ENCODE measurements around the gene DPEP2. TPM values are rescaled to one million over a fixed set of nuclear protein-coding genes. Genes with fewer than 3 reads are reported as not detected.

DPEP2 gene
- total RNA-seq, 1 donor = not detected

DNA sequence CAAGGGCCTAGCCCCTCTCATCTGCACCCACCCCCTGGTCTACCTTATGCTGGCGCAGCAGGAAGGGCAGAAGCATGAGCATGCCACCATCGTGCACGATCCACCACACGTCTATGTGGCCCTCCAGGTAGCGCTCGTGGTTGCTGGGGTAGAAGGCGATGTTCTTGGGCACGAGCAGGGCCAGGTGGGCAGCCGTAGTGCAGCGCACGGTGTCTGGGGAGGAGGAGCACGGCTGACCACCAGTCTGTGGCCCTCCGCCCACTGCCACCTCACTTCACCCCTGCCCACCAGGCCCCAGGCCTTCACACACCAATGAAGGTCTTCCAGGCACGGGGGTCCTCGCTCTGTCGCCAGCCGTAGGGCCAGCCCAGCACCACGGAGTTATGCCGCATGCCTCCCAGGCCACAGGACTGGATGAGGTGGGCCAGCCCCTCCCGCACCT is 53.1 kb downstream of the DPEP2 start:
- H3K36me3 ChIP-seq (ENCODE audit: insufficient read depth, low read length) = peaks cover 92% of the 10 kb centered on the region
- no peaks in the 10 kb centered on the region for H3K4me1 ChIP-seq (ENCODE audit: insufficient read depth, low read length)
- no peak overlapping the region for H3K4me3 ChIP-seq (ENCODE audit: insufficient read depth, low read length)
- H3K27me3 ChIP-seq (ENCODE audit: insufficient read depth, low read length) = no peaks in the 10 kb centered on the region
- H3K4me2 ChIP-seq (ENCODE audit: insufficient read depth, low read length) = no peak overlapping the region
- DNase-seq (ENCODE audit: insufficient read length, low spot score, missing footprints) = no peak
- no peaks in the 10 kb centered on the region for H3K9me3 ChIP-seq (ENCODE audit: low read depth, low read length)
- H3K27ac ChIP-seq (ENCODE audit: low read depth, low read length) = no peak overlapping the region
- peaks cover 52% of the 10 kb centered on the region for H4K20me1 ChIP-seq (ENCODE audit: insufficient read depth, low read length)
- TF ChIP-seq, protein P1, sequence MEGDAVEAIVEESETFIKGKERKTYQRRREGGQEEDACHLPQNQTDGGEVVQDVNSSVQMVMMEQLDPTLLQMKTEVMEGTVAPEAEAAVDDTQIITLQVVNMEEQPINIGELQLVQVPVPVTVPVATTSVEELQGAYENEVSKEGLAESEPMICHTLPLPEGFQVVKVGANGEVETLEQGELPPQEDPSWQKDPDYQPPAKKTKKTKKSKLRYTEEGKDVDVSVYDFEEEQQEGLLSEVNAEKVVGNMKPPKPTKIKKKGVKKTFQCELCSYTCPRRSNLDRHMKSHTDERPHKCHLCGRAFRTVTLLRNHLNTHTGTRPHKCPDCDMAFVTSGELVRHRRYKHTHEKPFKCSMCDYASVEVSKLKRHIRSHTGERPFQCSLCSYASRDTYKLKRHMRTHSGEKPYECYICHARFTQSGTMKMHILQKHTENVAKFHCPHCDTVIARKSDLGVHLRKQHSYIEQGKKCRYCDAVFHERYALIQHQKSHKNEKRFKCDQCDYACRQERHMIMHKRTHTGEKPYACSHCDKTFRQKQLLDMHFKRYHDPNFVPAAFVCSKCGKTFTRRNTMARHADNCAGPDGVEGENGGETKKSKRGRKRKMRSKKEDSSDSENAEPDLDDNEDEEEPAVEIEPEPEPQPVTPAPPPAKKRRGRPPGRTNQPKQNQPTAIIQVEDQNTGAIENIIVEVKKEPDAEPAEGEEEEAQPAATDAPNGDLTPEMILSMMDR (IDR thresholded peaks at IDR 0.05; ENCODE audit: extremely low read depth, low read depth, low read length) = no peak
- H2AFZ ChIP-seq (ENCODE audit: low read length) = no peak overlapping the region
- H3K79me2 ChIP-seq (ENCODE audit: insufficient read depth, low read length) = peaks cover 10% of the 10 kb centered on the region

DNA sequence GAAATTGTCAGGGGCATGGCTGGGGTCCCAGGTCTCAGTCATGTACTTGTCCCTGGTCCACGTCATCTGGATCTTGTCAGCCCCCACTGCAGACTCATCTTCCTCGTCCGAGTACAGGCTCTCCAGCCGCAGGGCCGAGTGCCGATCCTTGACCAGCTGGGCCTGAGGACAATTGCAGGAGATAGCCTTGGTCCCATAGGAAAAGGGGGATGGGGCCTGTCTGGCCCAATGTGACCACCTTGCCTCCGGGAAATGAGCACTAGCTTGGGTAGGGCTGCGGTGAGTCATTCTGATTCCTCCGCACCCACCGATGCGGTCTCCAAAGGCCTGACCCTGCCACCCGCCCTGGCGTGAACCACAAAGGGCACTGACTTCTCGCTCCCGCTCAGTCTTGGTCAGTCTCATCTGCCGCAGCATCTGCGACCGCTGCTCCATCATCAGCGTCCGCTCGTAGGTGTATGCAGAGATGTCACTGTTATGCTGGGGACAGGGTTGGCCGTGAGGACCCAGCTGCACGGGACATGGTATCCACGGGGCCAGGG is 53.8 kb downstream of the DPEP2 start:
- H4K20me1 ChIP-seq (ENCODE audit: insufficient read depth, low read length) = peaks cover 50% of the 10 kb centered on the region
- TF ChIP-seq, protein P1 (IDR thresholded peaks at IDR 0.05; ENCODE audit: extremely low read depth, low read depth, low read length) = no peak
- no peak overlapping the region for H3K4me2 ChIP-seq (ENCODE audit: insufficient read depth, low read length)
- H2AFZ ChIP-seq (ENCODE audit: low read length) = no peak overlapping the region
- no peaks in the 10 kb centered on the region for H3K9me3 ChIP-seq (ENCODE audit: low read depth, low read length)
- H3K4me3 ChIP-seq (ENCODE audit: insufficient read depth, low read length) = no peak overlapping the region
- H3K27ac ChIP-seq (ENCODE audit: low read depth, low read length) = no peak overlapping the region
- H3K27me3 ChIP-seq (ENCODE audit: insufficient read depth, low read length) = no peaks in the 10 kb centered on the region
- H3K4me1 ChIP-seq (ENCODE audit: insufficient read depth, low read length) = no peaks in the 10 kb centered on the region
- no peak for DNase-seq (ENCODE audit: insufficient read length, low spot score, missing footprints)
- peaks cover 8% of the 10 kb centered on the region for H3K79me2 ChIP-seq (ENCODE audit: insufficient read depth, low read length)
- peaks cover 92% of the 10 kb centered on the region for H3K36me3 ChIP-seq (ENCODE audit: insufficient read depth, low read length)

DNA sequence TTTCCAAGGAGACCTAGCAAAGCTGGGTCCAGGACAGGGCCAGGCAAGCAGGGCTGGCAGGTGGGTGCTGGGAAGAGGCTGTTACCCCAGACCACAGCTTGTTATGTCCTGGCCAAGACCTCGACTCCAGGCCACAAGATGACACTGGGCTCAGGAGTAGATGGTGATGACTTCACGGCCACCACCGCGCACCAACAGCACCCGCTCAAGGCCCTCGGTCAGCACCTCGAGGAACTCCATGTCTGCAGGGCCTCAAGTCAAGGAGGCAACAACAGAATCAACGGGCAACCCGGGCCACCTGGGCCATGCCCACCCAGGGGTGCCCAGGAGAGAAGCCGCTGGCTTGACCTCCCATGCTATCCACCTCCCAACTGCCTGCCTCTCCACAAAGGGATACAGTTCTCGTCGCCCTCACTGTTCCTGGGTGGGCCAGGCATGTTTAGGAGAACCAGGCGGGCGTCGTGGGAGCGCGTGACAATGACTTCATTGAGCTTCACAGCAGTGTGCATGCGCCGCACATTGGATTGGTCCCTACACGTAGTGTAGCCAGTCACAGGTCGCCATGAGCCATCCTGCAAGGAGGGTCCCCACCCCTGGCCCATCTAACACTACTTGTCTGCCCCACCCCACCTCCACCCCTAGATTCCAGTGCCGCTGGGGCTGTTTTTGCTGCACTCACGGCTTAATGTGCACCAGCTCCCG is 54.4 kb downstream of the DPEP2 start:
- Histone ChIP-seq H3K4me3 (ENCODE audit: insufficient read depth, low read length) (no peak overlapping the region), H3K36me3 (ENCODE audit: insufficient read depth, low read length) (peaks cover 92% of the 10 kb centered on the region), H2AFZ (ENCODE audit: low read length) (no peak overlapping the region), H3K4me2 (ENCODE audit: insufficient read depth, low read length) (no peak overlapping the region), H3K4me1 (ENCODE audit: insufficient read depth, low read length) (no peaks in the 10 kb centered on the region), H3K27me3 (ENCODE audit: insufficient read depth, low read length) (no peaks in the 10 kb centered on the region), H4K20me1 (ENCODE audit: insufficient read depth, low read length) (peaks cover 51% of the 10 kb centered on the region), H3K9me3 (ENCODE audit: low read depth, low read length) (no peaks in the 10 kb centered on the region), H3K79me2 (ENCODE audit: insufficient read depth, low read length) (peaks cover 14% of the 10 kb centered on the region), H3K27ac (ENCODE audit: low read depth, low read length) (peak overlapping the region; percentile 27)
- TF ChIP-seq, protein P1 (IDR thresholded peaks at IDR 0.05; ENCODE audit: extremely low read depth, low read depth, low read length) = no peak
- no peak for DNase-seq (ENCODE audit: insufficient read length, low spot score, missing footprints)
